RWPE1 (cell line): ENCODE measurements around the gene GPATCH8.
"Not testable (repeated sequence)": the region's sequence is repeated elsewhere in the genome, so short reads cannot be mapped to it uniquely, and the experiment has no call there.

Experiments
- CTCF ChIA-PET: fragments of 350-600 bp; sonication (Branson Sonifier 250); formaldehyde crosslinking; extraction: SDS; loops from one replicate; lab custom pipeline; 2021; lab: Yijun Ruan, JAX
- POLR2A ChIA-PET: fragments of 400-600 bp; formaldehyde crosslinking; extraction: SDS; loops from one replicate; lab custom pipeline; 2020; ENCODE audit warnings: antibody characterized with exemption; ENCODE audit not compliant: low non-redundant PET; lab: Yijun Ruan, JAX
- DNase-seq: peaks from one replicate; pipeline ENCODE4 v3.0.0; 2012; ENCODE audit warnings: low spot score
- H3K27ac ChIP-seq: fragments of 450-650 bp; 2 replicates; pipeline ENCODE4 v1.5.1; 2017
- CTCF ChIP-seq: fragments of 450-650 bp; conservative IDR thresholded peaks from 2 replicates; pipeline ENCODE4 v1.5.1; 2017; ENCODE audit warnings: low read depth, mild to moderate bottlenecking

Gene GPATCH8

GRCh38 chr17:44527954-44528353 lies 24.7 kb upstream of the GPATCH8 start:
- no peak for DNase-seq
- ChIA-PET CTCF (no interaction called here), POLR2A (no interaction called here)
- TF ChIP-seq CTCF = no peak
- no peak overlapping the region for H3K27ac ChIP-seq

- POLR2A ChIA-PET = no interaction called here
- DNase-seq = no peak
- CTCF ChIA-PET = no interaction called here
- no peak for TF ChIP-seq CTCF
- no peak overlapping the region for H3K27ac ChIP-seq
Observed at GRCh38 chr17:44527102-44527501, 23.9 kb upstream of the GPATCH8 start.

GRCh38 chr17:44523672-44523972 lies 20.4 kb upstream of the GPATCH8 start:
- no peak for DNase-seq
- ChIA-PET CTCF (interaction anchor here (0.6 kb wide), 1 partner anchor 191 kb away, joined by 4 read pairs; no protein-coding TSS in a partner anchor), POLR2A (no interaction called here)

GRCh38 chr17:44522883-44523671 lies 19.9 kb upstream of the GPATCH8 start:
- H3K27ac ChIP-seq = no peak overlapping the region
- ChIA-PET POLR2A (no interaction called here), CTCF (interaction anchor here (0.6 to 1.5 kb wide), 3 partner anchors 11 to 191 kb away, joined by 3 to 4 read pairs (median 4); no protein-coding TSS in a partner anchor)
- peak; percentile 26; the same call in 1 of the 2 replicates for TF ChIP-seq CTCF
- DNase-seq = peak; percentile 39

More at GRCh38 chr17:44523672-44523972, 20.4 kb upstream of the GPATCH8 start:
- TF ChIP-seq CTCF = no peak
- no peak overlapping the region for H3K27ac ChIP-seq

GRCh38 chr17:44518032-44518431 lies 14.8 kb upstream of the GPATCH8 start:
- ChIA-PET POLR2A (no interaction called here), CTCF (no interaction called here)
- TF ChIP-seq CTCF = no peak
- no peak for DNase-seq
- H3K27ac ChIP-seq = no peak overlapping the region

- not testable (repeated sequence) for DNase-seq, H3K27ac ChIP-seq
- ChIA-PET CTCF (interaction anchor here (0.6 kb wide), 1 partner anchor 9 kb away, joined by 4 read pairs; no protein-coding TSS in a partner anchor), POLR2A (interaction anchor here (0.5 kb wide), 1 partner anchor 78 kb away, joined by 3 read pairs; no protein-coding TSS in a partner anchor)
Observed at GRCh38 chr17:44511241-44512134, 8.3 kb upstream of the GPATCH8 start.

GRCh38 chr17:44506939-44507604 lies 3.9 kb upstream of the GPATCH8 start:
- DNase-seq, H3K27ac ChIP-seq, POLR2A ChIA-PET, CTCF ChIA-PET: not testable (repeated sequence)
